Liver (tissue), 9 donors: ENCODE measurements around the gene ADCY3. TPM values are rescaled to one million over a fixed set of nuclear protein-coding genes. Genes with fewer than 3 reads are reported as not detected.

Experiments used
- DNase-seq: peaks from one replicate; pipeline ENCODE4 v3.0.0-alpha.2; 2017; ENCODE audit warnings: low spot score
- H3K27ac ChIP-seq, 2 donors: one replicate each; pipeline ENCODE4 v1.7.0; 2013; ENCODE audit warnings: inconsistent platforms in 2 of 2, low read length in 2 of 2, control low read depth in 1 of 2, low read depth in 1 of 2, mild to moderate bottlenecking in 1 of 2
- H3K27me3 ChIP-seq, 4 donors: one replicate each; pipeline versions ENCODE4 v1.6.1 to v1.7.0; 2013; ENCODE audit warnings: low read length in 3 of 4, inconsistent platforms in 1 of 4, mild to moderate bottlenecking in 1 of 4, moderate library complexity in 1 of 4; ENCODE audit not compliant: control insufficient read depth in 4 of 4, insufficient read depth in 4 of 4
- H3K36me3 ChIP-seq, 4 donors: one replicate each; pipeline versions ENCODE4 v1.6.1 to v1.7.0; 2013; ENCODE audit warnings: low read length in 3 of 4, mild to moderate bottlenecking in 3 of 4, low read depth in 1 of 4, moderate library complexity in 1 of 4; ENCODE audit not compliant: control insufficient read depth in 4 of 4, insufficient read depth in 3 of 4
- H3K4me1 ChIP-seq, 4 donors: one replicate each; pipeline versions ENCODE4 v1.6.1 to v1.7.0; 2013; ENCODE audit warnings: low read length in 3 of 4, mild to moderate bottlenecking in 3 of 4, moderate library complexity in 1 of 4; ENCODE audit not compliant: control insufficient read depth in 4 of 4, insufficient read depth in 4 of 4
- H3K4me3 ChIP-seq, 3 donors: one replicate each; pipeline versions ENCODE4 v1.6.1 to v1.7.0; 2013; ENCODE audit warnings: low read length in 3 of 3, control low read depth in 1 of 3, low read depth in 1 of 3, mild to moderate bottlenecking in 1 of 3
- H3K9ac ChIP-seq, 2 donors: one replicate each; pipeline ENCODE4 v1.7.0; 2013; ENCODE audit warnings: low read length in 2 of 2, mild to moderate bottlenecking in 2 of 2, moderate library complexity in 2 of 2, control low read depth in 1 of 2, low read depth in 1 of 2
- H3K9me3 ChIP-seq, 4 donors: one replicate each; pipeline versions ENCODE4 v1.6.1 to v1.7.0; 2013; ENCODE audit warnings: low read length in 3 of 4; ENCODE audit not compliant: control insufficient read depth in 4 of 4
- EGR1 ChIP-seq, 2 donors: IDR thresholded peaks; 2 replicates each; pipeline ENCODE4 v1.6.1; 2016 to 2018; ENCODE audit warnings: antibody characterized with exemption in 2 of 2, low read depth in 2 of 2
- FOXA1 ChIP-seq: IDR thresholded peaks from 2 replicates; pipeline ENCODE4 v1.6.1; 2016; ENCODE audit warnings: antibody characterized with exemption
- FOXA2 ChIP-seq: IDR thresholded peaks from 2 replicates; pipeline ENCODE4 v1.6.1; 2016; ENCODE audit warnings: antibody characterized with exemption
- GABPA ChIP-seq, 2 donors: IDR thresholded peaks in 1 of 2; conservative IDR thresholded peaks in 1 of 2; 2 replicates each; pipeline ENCODE4 v1.6.1; 2016; ENCODE audit warnings: antibody characterized with exemption in 2 of 2, mild to moderate bottlenecking in 1 of 2, moderate library complexity in 1 of 2
- HNF4A ChIP-seq, 2 donors: conservative IDR thresholded peaks; 2 replicates each; pipeline ENCODE4 v1.6.1; 2016; ENCODE audit warnings: antibody characterized with exemption in 2 of 2, mild to moderate bottlenecking in 2 of 2
- HNF4G ChIP-seq: IDR thresholded peaks from 2 replicates; pipeline ENCODE4 v1.6.1; 2016; ENCODE audit warnings: antibody characterized with exemption
- RAD21 ChIP-seq, 2 donors: IDR thresholded peaks; 2 replicates each; pipeline ENCODE4 v1.6.1; 2016; ENCODE audit warnings: antibody characterized with exemption in 2 of 2, mild to moderate bottlenecking in 2 of 2
- RXRA ChIP-seq, 2 donors: IDR thresholded peaks; 2 replicates each; pipeline ENCODE4 v1.6.1; 2017 to 2018; ENCODE audit warnings: antibody characterized with exemption in 2 of 2, mild to moderate bottlenecking in 1 of 2
- SP1 ChIP-seq: IDR thresholded peaks from 2 replicates; pipeline ENCODE4 v1.6.1; 2018; ENCODE audit warnings: antibody characterized with exemption, mild to moderate bottlenecking
- TAF1 ChIP-seq: conservative IDR thresholded peaks from 2 replicates; pipeline ENCODE4 v1.6.1; 2016; ENCODE audit warnings: antibody characterized with exemption, mild to moderate bottlenecking
- YY1 ChIP-seq: IDR thresholded peaks from 2 replicates; pipeline ENCODE4 v1.6.1; 2016; ENCODE audit warnings: antibody characterized with exemption, mild to moderate bottlenecking
- WGBS: extraction: QIAGEN DNeasy Blood & Tissue Kit; methylation state at CpG from one replicate; pipeline ENCODE4 v1.1.7; 2013; 5-methylcytosine and 5-hydroxymethylcytosine counted together
- polyA plus RNA-seq, 2 donors: library from polyadenylated mRNA; stranded (reverse) in 1 of 2; unstranded in 1 of 2; fragments of 200-250 nt in 1 of 2; fragments of >200 nt in 1 of 2; fragmentation: Nextera tagmentation in 1 of 2; extraction: Ambion mirVana in 1 of 2; gene quantifications; one replicate each; pipeline versions ENCODE4 v1.2.1 to v1.2.3, GENCODE V29; 2013 to 2015
- total RNA-seq, 2 donors: library from RNA; depleted of rRNA; stranded (reverse); fragments of >200 nt; gene quantifications; one replicate each; pipeline ENCODE4 v1.2.3, GENCODE V29; 2014
- TF ChIP-seq, protein P1 (sequence below): IDR thresholded peaks from 2 replicates; pipeline ENCODE4 v1.6.1; 2016; ENCODE audit warnings: antibody characterized with exemption, mild to moderate bottlenecking
- TF ChIP-seq, protein P2 (sequence below): IDR thresholded peaks from 2 replicates; pipeline ENCODE4 v1.6.1; 2016; ENCODE audit warnings: antibody characterized with exemption
- TF ChIP-seq, protein P3 (sequence below): IDR thresholded peaks from 2 replicates; pipeline ENCODE4 v1.6.1; 2016; ENCODE audit warnings: antibody characterized with exemption
- TF ChIP-seq, protein P4 (sequence below): IDR thresholded peaks from 2 replicates; pipeline ENCODE4 v1.6.1; 2016; ENCODE audit warnings: antibody characterized with exemption
- TF ChIP-seq, protein P5 (sequence below): fragments of 150-350 bp; IDR thresholded peaks from 2 replicates; pipeline ENCODE4 v1.5.1; 2017; ENCODE audit warnings: improper control_type of control experiment, low read depth, low read length; ENCODE audit not compliant: missing input control
- donor health status: healthy.
- donor health status: healthy.
- donor health status: healthy.
- donor health status: healthy.
- donor health status: healthy.

Gene ADCY3
- total and polyA plus RNA-seq, 4 donors, result 0.99 to 8.4 (median 6.4) TPM

DNA sequence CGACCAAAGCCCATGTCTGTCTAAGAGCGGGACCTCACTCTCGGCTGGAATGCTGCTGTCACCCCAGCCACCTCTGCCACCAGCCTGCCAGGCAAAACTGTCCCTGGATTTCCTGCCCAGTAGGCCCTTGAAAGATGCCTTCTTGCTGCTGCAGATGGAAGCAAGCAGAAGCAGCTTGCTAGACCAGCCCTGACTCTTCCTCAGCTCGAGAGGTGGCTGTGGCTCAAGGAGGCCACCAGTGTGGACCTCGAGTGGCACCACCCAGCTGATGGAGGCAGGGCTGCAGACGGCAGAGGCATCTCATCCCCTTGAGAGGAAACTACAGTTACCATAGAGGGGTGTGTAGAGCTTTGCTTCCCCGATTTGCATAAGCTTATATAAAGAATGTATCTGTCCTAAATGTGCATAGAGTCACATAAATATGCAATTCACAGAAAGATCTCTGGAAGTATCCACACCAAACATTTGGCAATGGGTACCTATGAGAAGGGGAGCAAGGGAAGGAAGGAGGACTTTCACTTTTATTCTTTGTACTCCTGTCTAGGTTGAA is 20.6 kb downstream of the ADCY3 start:
- Histone ChIP-seq H3K4me1 (no peaks in the 10 kb centered on the region), H3K4me3 (no peak overlapping the region), H3K27me3 (no peaks in the 10 kb centered on the region), H3K27ac (no peak overlapping the region), H3K9me3 (peaks cover 0 to 8% (median 2%) of the 10 kb centered on the region in 4 donors), H3K9ac (no peak overlapping the region), H3K36me3 (no peaks in the 10 kb centered on the region)
- DNase-seq, result no peak
- no peak for TF ChIP-seq FOXA1
- TF ChIP-seq TAF1, result no peak
- TF ChIP-seq YY1, result no peak
- TF ChIP-seq, protein P1, sequence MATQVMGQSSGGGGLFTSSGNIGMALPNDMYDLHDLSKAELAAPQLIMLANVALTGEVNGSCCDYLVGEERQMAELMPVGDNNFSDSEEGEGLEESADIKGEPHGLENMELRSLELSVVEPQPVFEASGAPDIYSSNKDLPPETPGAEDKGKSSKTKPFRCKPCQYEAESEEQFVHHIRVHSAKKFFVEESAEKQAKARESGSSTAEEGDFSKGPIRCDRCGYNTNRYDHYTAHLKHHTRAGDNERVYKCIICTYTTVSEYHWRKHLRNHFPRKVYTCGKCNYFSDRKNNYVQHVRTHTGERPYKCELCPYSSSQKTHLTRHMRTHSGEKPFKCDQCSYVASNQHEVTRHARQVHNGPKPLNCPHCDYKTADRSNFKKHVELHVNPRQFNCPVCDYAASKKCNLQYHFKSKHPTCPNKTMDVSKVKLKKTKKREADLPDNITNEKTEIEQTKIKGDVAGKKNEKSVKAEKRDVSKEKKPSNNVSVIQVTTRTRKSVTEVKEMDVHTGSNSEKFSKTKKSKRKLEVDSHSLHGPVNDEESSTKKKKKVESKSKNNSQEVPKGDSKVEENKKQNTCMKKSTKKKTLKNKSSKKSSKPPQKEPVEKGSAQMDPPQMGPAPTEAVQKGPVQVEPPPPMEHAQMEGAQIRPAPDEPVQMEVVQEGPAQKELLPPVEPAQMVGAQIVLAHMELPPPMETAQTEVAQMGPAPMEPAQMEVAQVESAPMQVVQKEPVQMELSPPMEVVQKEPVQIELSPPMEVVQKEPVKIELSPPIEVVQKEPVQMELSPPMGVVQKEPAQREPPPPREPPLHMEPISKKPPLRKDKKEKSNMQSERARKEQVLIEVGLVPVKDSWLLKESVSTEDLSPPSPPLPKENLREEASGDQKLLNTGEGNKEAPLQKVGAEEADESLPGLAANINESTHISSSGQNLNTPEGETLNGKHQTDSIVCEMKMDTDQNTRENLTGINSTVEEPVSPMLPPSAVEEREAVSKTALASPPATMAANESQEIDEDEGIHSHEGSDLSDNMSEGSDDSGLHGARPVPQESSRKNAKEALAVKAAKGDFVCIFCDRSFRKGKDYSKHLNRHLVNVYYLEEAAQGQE, result no peak
- TF ChIP-seq FOXA2, result no peak
- TF ChIP-seq EGR1 (IDR thresholded peaks at IDR 0.05; ENCODE audit: low read depth in 2 of 2), result no peak
- no peak for TF ChIP-seq GABPA (IDR thresholded peaks at IDR 0.05 in 1 of 2, conservative IDR thresholded peaks at IDR 0.05 in 1 of 2)
- TF ChIP-seq, protein P2, sequence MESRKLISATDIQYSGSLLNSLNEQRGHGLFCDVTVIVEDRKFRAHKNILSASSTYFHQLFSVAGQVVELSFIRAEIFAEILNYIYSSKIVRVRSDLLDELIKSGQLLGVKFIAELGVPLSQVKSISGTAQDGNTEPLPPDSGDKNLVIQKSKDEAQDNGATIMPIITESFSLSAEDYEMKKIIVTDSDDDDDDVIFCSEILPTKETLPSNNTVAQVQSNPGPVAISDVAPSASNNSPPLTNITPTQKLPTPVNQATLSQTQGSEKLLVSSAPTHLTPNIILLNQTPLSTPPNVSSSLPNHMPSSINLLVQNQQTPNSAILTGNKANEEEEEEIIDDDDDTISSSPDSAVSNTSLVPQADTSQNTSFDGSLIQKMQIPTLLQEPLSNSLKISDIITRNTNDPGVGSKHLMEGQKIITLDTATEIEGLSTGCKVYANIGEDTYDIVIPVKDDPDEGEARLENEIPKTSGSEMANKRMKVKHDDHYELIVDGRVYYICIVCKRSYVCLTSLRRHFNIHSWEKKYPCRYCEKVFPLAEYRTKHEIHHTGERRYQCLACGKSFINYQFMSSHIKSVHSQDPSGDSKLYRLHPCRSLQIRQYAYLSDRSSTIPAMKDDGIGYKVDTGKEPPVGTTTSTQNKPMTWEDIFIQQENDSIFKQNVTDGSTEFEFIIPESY, result no peak
- TF ChIP-seq, protein P3, sequence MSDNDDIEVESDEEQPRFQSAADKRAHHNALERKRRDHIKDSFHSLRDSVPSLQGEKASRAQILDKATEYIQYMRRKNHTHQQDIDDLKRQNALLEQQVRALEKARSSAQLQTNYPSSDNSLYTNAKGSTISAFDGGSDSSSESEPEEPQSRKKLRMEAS, result no peak
- TF ChIP-seq, protein P4, sequence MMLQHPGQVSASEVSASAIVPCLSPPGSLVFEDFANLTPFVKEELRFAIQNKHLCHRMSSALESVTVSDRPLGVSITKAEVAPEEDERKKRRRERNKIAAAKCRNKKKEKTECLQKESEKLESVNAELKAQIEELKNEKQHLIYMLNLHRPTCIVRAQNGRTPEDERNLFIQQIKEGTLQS, result no peak
- TF ChIP-seq, protein P5, sequence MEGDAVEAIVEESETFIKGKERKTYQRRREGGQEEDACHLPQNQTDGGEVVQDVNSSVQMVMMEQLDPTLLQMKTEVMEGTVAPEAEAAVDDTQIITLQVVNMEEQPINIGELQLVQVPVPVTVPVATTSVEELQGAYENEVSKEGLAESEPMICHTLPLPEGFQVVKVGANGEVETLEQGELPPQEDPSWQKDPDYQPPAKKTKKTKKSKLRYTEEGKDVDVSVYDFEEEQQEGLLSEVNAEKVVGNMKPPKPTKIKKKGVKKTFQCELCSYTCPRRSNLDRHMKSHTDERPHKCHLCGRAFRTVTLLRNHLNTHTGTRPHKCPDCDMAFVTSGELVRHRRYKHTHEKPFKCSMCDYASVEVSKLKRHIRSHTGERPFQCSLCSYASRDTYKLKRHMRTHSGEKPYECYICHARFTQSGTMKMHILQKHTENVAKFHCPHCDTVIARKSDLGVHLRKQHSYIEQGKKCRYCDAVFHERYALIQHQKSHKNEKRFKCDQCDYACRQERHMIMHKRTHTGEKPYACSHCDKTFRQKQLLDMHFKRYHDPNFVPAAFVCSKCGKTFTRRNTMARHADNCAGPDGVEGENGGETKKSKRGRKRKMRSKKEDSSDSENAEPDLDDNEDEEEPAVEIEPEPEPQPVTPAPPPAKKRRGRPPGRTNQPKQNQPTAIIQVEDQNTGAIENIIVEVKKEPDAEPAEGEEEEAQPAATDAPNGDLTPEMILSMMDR, result no peak
- no peak for TF ChIP-seq RXRA (IDR thresholded peaks at IDR 0.05)
- TF ChIP-seq SP1, result no peak
- no peak for TF ChIP-seq HNF4A (conservative IDR thresholded peaks at IDR 0.05)
- no peak for TF ChIP-seq RAD21 (IDR thresholded peaks at IDR 0.05)
- TF ChIP-seq HNF4G, result no peak
- WGBS, result 83% methylated on average over 7 of the region's 7 CpGs
